ENCODE data around the gene SPDYA. TPM values are rescaled to one million over a fixed set of nuclear protein-coding genes. Genes with fewer than 3 reads are reported as not detected.

SPDYA gene
- total and polyA plus RNA-seq, 4 experiments from 2014 or later, result 0.14 to 4.9 (median 4.5) TPM; not detected in 1

DNA sequence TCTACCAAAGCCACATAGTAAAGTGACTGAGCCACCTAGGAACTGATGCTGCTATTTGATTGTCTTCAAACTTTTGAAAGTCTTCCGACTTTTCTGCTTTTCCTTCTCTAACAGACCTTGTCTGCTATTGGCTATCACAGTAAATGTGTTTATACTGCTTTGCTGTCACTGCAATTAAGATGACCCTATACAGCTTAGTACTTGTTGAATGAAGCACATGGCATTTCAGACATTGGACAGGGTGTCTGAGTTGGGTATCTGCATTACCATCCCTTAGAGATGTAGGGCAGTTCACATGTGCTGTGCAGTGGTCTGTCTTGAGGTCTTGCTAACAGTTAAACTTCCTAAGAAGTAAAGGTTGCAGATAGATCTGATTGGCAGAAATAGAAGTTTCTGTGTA lies 87.4 kb downstream of the SPDYA start:
- intact Hi-C loops (cut with micrococcal nuclease), result loop anchor here (10.0 kb wide), 1 partner anchor 117 kb away; no protein-coding TSS in a partner anchor
- Mint-ChIP-seq H3K4me3 (peak overlapping the region in 4 of 8 donors; percentile 37 to 100 (median 74)), H3K27me3 (peaks cover 0 to 2% of the 10 kb centered on the region in 2 donors)

More for the DNA sequence above, 87.4 kb downstream of the SPDYA start:
- H3K27me3 ChIP-seq (ENCODE audit: insufficient read depth, low read length), result no peaks in the 10 kb centered on the region
- ChIA-PET POLR2A (ENCODE audit: partially characterized antibody) (no interaction called here), CTCF (ENCODE audit: partially characterized antibody) (no interaction called here)
- H3K4me3 ChIP-seq (ENCODE audit: low read length in 2 of 2), result no peak overlapping the region
- no peak for DNase-seq
- H3K4me1 ChIP-seq (ENCODE audit: insufficient read depth, low read length), result peaks cover 57% of the 10 kb centered on the region
- H3K36me3 ChIP-seq (ENCODE audit: insufficient read depth, low read length), result peaks cover 7% of the 10 kb centered on the region
- no peak overlapping the region for H3K27ac ChIP-seq (ENCODE audit: low read depth, low read length)
- peak overlapping the region in 3 of 7 donors; percentile 10 to 99 (median 23) for H3K27ac Mint-ChIP-seq
- peaks cover 0 to 2% (median 0%) of the 10 kb centered on the region in 8 donors for H3K9me3 Mint-ChIP-seq
- peaks cover 14 to 28% of the 10 kb centered on the region in 2 donors for H3K36me3 Mint-ChIP-seq
- H3K9me3 ChIP-seq (ENCODE audit: control insufficient read depth in 1 of 2, low read length in 2 of 2), result no peaks in the 10 kb centered on the region
- H3K4me1 Mint-ChIP-seq, result peaks cover 40 to 70% (median 54%) of the 10 kb centered on the region in 4 donors

Other genes starting within 250 kb of the SPDYA start
- gene PPP1CB, start 59.0 kb upstream of the SPDYA start, total RNA-seq, result 100 to 1,000 TPM; 225 to 231 TPM
- gene PPP1CB, start 59.0 kb upstream of the SPDYA start, polyA plus RNA-seq, result 10 to 100 TPM; 92.1 to 98.6 TPM
- 10 to 100 TPM; 17.4 TPM for gene TRMT61B, start 59.5 kb downstream of the SPDYA start, total RNA-seq
- gene TRMT61B, start 59.5 kb downstream of the SPDYA start, polyA plus RNA-seq, result 10 to 100 TPM; 23.7 to 24.3 TPM
- gene WDR43, start 83.8 kb downstream of the SPDYA start, total RNA-seq, result 10 to 100 TPM; 52.9 to 57.5 TPM
- gene WDR43, start 83.8 kb downstream of the SPDYA start, polyA plus RNA-seq, result 10 to 100 TPM; 36.2 to 57.9 TPM
- gene TOGARAM2, start 170.5 kb downstream of the SPDYA start, total RNA-seq, result 1 to 10 TPM; 1.8 to 2.7 TPM
- gene TOGARAM2, start 170.5 kb downstream of the SPDYA start, polyA plus RNA-seq, result 1 to 10 TPM in 1 of 2 donors, under 1 TPM in 1; 0.46 to 1.6 TPM

All from CD4-positive, alpha-beta memory T cell (primary cell).